GM12872 (cell line): ENCODE data around the gene PCDH15.

Experiments
- TF ChIP-seq, protein P1 (sequence below): IDR thresholded peaks from 3 replicates; pipeline ENCODE4 v1.5.1; 2011; ENCODE audit warnings: low read depth, mild to moderate bottlenecking, low read length, moderate library complexity; ENCODE audit not compliant: insufficient read depth

The PCDH15 gene

DNA sequence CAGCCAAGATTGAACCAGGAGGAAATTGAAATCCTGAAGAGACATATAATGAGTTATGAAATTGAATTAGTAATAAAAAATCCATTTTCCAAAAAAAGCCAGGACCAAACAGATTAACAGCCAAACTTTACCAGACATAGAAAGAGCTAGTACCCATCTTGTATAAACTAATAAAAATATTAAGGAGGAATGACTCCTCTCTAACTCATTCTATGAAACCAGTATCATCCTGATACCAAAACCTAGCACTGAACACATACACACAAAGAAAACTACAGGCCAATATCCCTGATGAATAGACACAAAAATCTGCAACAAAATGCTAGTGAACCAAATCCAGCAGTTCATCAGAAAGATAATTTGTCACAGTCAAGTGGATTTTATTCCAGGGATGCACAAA, 140.6 kb downstream of the PCDH15 start:
- TF ChIP-seq, protein P1, sequence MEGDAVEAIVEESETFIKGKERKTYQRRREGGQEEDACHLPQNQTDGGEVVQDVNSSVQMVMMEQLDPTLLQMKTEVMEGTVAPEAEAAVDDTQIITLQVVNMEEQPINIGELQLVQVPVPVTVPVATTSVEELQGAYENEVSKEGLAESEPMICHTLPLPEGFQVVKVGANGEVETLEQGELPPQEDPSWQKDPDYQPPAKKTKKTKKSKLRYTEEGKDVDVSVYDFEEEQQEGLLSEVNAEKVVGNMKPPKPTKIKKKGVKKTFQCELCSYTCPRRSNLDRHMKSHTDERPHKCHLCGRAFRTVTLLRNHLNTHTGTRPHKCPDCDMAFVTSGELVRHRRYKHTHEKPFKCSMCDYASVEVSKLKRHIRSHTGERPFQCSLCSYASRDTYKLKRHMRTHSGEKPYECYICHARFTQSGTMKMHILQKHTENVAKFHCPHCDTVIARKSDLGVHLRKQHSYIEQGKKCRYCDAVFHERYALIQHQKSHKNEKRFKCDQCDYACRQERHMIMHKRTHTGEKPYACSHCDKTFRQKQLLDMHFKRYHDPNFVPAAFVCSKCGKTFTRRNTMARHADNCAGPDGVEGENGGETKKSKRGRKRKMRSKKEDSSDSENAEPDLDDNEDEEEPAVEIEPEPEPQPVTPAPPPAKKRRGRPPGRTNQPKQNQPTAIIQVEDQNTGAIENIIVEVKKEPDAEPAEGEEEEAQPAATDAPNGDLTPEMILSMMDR, result no peak

DNA sequence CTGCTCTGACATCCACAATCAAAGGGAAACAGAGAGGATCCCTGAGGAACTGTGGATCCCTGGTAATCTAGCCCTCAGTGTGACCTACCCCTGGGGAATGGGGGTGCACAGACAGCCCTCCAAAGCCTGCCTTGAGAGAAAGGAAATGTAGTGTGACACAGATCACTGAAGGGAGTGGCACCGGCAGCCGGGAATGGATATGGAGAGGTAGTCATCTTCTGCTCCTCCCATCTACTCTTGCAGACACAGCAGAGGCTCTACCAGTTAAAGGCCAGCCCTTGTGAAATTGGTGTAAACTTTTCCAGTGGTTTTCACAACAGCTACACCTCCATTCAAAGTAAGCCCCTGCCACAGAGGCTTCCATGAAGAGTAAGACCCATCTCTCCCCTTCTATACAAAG, 144.4 kb downstream of the PCDH15 start:
- TF ChIP-seq, protein P1, result no peak

DNA sequence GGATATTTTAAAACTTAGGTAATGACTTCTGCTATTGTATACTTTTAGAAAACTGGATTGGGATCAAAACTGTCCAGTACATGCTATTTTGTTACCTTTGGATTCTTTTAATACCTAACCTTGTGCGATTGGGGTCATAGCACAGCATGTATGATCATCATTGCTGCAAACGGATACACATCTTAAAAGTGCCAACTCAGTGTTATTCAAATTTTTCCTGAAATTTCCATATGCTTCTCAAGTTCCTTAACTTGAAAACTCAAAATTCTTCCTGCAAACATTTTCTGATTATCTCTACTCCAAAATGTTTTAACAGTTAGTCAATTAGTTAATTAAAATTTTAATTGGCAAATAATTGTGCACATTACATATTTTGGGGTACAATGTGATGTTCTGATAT, 147.5 kb downstream of the PCDH15 start:
- TF ChIP-seq, protein P1, result no peak

DNA sequence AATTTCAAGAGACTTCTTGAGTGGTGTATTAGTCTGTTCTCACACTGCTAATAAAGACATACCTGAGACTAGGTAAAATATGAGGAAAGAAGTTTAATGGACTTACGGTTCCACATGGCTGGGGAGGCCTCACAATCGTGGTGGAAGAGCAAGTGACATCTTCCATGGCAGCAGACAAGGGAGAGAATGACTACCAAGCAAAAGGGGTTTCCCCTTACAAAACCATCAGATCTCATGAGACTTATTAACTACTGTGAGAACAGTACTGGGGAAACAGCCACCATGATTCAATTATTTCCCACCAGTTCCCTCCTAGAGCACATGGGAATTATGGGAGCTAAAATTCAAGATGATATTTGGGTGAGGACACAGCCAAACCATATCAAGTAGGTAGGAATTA, 150.5 kb downstream of the PCDH15 start:
- TF ChIP-seq, protein P1, result no peak

DNA sequence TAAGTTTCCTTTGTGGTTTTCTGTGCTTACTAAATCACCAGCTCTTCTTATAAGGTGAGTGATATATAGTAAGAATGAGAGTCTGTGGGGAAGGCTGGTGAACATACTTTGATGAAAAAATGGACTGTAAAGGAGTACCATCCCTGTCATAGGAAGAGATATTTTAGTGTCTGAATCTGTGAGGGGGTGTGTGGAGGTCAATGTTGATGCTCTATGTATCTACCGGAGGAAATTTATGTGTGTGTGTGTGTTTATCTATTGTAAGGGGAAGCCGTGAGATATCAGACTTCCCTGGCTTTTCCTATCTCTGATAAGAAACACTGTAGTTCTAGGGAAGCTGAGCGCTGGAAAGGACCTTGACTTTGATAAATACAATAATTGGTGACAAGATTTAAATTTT, 179.0 kb downstream of the PCDH15 start:
- TF ChIP-seq, protein P1, result no peak

DNA sequence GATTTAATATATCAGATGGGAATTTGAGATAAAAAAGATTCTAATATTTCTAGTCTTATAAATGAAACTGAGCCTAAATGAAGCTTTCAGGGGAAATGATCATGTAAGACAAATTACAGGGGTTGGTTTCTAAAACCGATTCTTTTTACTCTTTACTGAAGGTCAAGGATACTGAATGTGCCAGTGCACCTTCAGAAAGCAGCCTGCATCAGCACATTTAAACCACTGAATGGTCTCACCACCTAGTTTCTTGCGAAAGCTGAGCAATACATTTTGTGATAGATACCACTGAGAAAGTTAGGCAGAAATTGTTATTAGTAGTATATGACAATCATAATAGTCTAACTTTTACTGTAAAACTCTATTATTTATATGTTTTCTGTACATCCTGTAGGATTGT, 180.7 kb downstream of the PCDH15 start:
- TF ChIP-seq, protein P1, result no peak

DNA sequence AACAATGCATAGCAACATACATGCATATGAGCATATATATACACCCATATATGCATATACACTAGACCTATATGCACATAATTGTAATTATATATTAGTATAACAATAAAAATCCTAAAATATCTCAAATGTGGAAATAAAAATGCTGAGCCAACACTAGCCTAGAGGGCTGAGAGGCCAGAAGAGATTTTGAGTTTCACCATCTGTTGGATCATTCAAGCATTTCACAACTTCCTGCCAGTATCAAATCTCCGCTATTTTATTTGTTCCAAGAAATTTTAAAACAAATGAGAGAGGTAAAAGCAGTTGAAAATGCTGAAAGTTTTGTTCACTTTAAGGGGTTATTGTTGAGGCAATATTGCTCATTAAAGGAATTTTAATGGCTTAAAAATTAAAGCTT, 187.0 kb downstream of the PCDH15 start:
- TF ChIP-seq, protein P1, result no peak

DNA sequence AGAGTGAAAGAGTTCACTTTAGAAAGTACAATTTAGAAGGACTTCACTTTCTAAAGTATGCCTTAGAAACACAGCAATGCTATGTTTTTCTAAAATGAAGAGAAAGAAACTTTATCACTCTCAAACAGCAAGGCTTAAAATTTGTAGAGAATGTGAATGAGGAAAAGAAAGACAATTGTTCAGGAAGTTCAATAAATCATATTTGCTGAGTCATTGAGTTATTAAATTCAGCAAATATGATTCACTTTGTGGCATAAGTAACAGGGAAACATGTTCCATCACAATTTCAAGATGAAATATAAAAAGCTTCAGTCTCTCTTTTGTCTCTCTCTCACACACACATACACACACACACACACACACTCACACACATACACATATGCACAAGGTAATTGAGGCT, 187.9 kb downstream of the PCDH15 start:
- TF ChIP-seq, protein P1, result no peak
